Heart right ventricle (tissue), 16 donors: ENCODE measurements around the gene ZFYVE26. TPM values are rescaled to one million over a fixed set of nuclear protein-coding genes. Genes with fewer than 3 reads are reported as not detected.
A peak's percentile ranks its signal among the peaks of the same experiment; 100 is the strongest.

ENCODE experiments used
- ATAC-seq, 8 donors: fragments of 200-7000 bp; cut with Tn5 transposase; one replicate each; pipeline ENCODE4 v1.9.1; 2020; ENCODE audit warnings: mild to moderate bottlenecking in 8 of 8, moderate library complexity in 8 of 8, moderate number of reproducible peaks in 1 of 8
- DNase-seq, 2 donors: peaks; one replicate each; pipeline ENCODE4 v3.0.0-alpha.2; 2020
- H3K27ac ChIP-seq, 10 donors: fragments of 200-600 bp; sonication (generic) in 2 of 10; one replicate each; pipeline versions ENCODE4 v1.5.0 to v1.8.0; 2020 to 2022; ENCODE audit warnings: mild to moderate bottlenecking in 3 of 10
- H3K27me3 ChIP-seq, 7 donors: fragments of 200-600 bp; one replicate each; pipeline ENCODE4 v1.8.0; 2021 to 2022; ENCODE audit warnings: mild to moderate bottlenecking in 2 of 7
- H3K36me3 ChIP-seq, 9 donors: fragments of 200-600 bp; sonication (generic) in 1 of 9; one replicate each; pipeline versions ENCODE4 v1.5.0 to v1.8.0; 2020 to 2022; ENCODE audit warnings: mild to moderate bottlenecking in 2 of 9
- H3K4me1 ChIP-seq, 9 donors: fragments of 200-600 bp; sonication (generic) in 1 of 9; one replicate each; pipeline versions ENCODE4 v1.5.0 to v1.8.0; 2020 to 2022; ENCODE audit warnings: mild to moderate bottlenecking in 4 of 9
- H3K4me3 ChIP-seq, 10 donors: fragments of 200-600 bp; sonication (generic) in 2 of 10; one replicate each; pipeline versions ENCODE4 v1.5.0 to v1.8.0; 2020 to 2022; ENCODE audit warnings: mild to moderate bottlenecking in 7 of 10, moderate library complexity in 2 of 10
- H3K9me3 ChIP-seq, 11 donors: fragments of 200-600 bp in 10 of 11; sonication (generic) in 2 of 11; one replicate each; pipeline versions ENCODE4 v1.5.0 to v1.8.0; 2013 to 2022; ENCODE audit warnings: mild to moderate bottlenecking in 2 of 11, control low read depth in 1 of 11, moderate library complexity in 1 of 11
- CTCF ChIP-seq, 9 donors: fragments of 200-600 bp; sonication (generic) in 2 of 9; IDR thresholded peaks; one replicate each; pipeline versions ENCODE4 v1.5.0 to v1.8.0; 2021 to 2022; ENCODE audit warnings: antibody characterized with exemption in 9 of 9, mild to moderate bottlenecking in 5 of 9, moderate library complexity in 1 of 9
- WGBS, 2 donors: extraction: QIAGEN DNeasy Blood & Tissue Kit; methylation state at CpG; one replicate each; pipeline ENCODE4 v1.1.7; 2013; ENCODE audit warnings: inconsistent platforms in 1 of 2; 5-methylcytosine and 5-hydroxymethylcytosine counted together
- intact Hi-C, 10 donors: fragments of 100-400 bp; cut with DNase I; formaldehyde crosslinking; loops; one replicate each; pipeline versions ENCODE4 v1.11.1 to v1.14.2; 2022
- polyA plus RNA-seq, 2 donors: library from polyadenylated mRNA; stranded (reverse); fragments of 200-250 nt; gene quantifications; one replicate each; pipeline ENCODE4 v1.2.3, GENCODE V29; 2013
- total RNA-seq, 10 donors: library from RNA; stranded (reverse); fragmentation: NEBNext Ultra II Directional in 3 of 10; extraction: Animal tissue kit (Norgen Biotek cat#: 25700) in 3 of 10; gene quantifications; one replicate each; pipeline versions ENCODE4 v1.2.1 to v1.2.4, GENCODE V29; 2021 to 2023
- donor health status: Arrhythmogenic right ventricular cardiomyopathy.
- donor health status: ischemic (EF 13 %, LVEDD 7.1; RV severe dilation, severe dysfunction).
- donor health status: healthy with polysubstance abuse.
- donor health status: DM: no; HTN: yes; CAD: no.
- donor health status: DM: no; HTN: no; CAD: no.
- donor health status: ischemic (EF 25% LVEDD 6.9; RV normal size, moderate dysfunction).
- donor health status: ischemic (EF 25% LVEDD 5.7; RV mildly dilated, moderate dysfunction).
- donor health status: healthy.
- donor health status: DM: yes; HTN: yes; CAD: no.
- donor health status: Ischemic cardiomyopathy.
- donor health status: ischemic (EF 35%, LVEDD 5.7; RV mildly dilated, moderate dysfunction).
- donor health status: nonischemic (EF 11% LVEDD 7.7; RV severe dilation, severe dysfunction).
- donor health status: DM: yes; HTN: yes; CAD: no.
- donor health status: PGD.
- donor health status: ischemic (EF 29% LVEDD 5.4; RV normal size, mild dysfunction).
- donor health status: nonischemic (EF 23%, LVEDD 6.1; RV moderate dilation, normal function).

Gene ZFYVE26
- total and polyA plus RNA-seq, 12 donors, result 2.8 to 17.9 (median 14.6) TPM

GRCh38 chr14:67744046-67744445 is 72.3 kb downstream of the ZFYVE26 start:
- Histone ChIP-seq H3K9me3 (no peaks in the 10 kb centered on the region), H3K4me1 (peaks cover 0 to 8% (median 0%) of the 10 kb centered on the region in 9 donors), H3K27me3 (no peaks in the 10 kb centered on the region), H3K27ac (no peak overlapping the region), H3K36me3 (peaks cover 0 to 27% (median 6%) of the 10 kb centered on the region in 9 donors), H3K4me3 (no peak overlapping the region)
- 26 to 36% methylated on average over 2 of the region's 2 CpGs for WGBS, 2 donors
- intact Hi-C loops, result no loop called here
- DNase-seq (no peak), ATAC-seq (peak in 4 of 8 donors; percentile 54 to 72 (median 64))
- TF ChIP-seq CTCF (IDR thresholded peaks at IDR 0.05), result no peak

GRCh38 chr14:67738740-67739504 is 77.5 kb downstream of the ZFYVE26 start:
- no peak overlapping the region for H3K4me3 ChIP-seq
- peak; percentile 27 to 75 for DNase-seq
- peak; percentile 66 to 87 (median 75) for ATAC-seq
- no peaks in the 10 kb centered on the region for H3K9me3 ChIP-seq
- WGBS, 2 donors, result 58 to 64% methylated on average over 12 of the region's 12 CpGs
- H3K27me3 ChIP-seq, result no peaks in the 10 kb centered on the region
- no peaks in the 10 kb centered on the region for H3K36me3 ChIP-seq
- peaks cover 2 to 29% (median 21%) of the 10 kb centered on the region in 9 donors for H3K4me1 ChIP-seq
- intact Hi-C loops, result no loop called here
- peak overlapping the region in 1 of 10 donors; percentile 30 for H3K27ac ChIP-seq
- no peak for TF ChIP-seq CTCF (IDR thresholded peaks at IDR 0.05)

GRCh38 chr14:67736771-67737170 is 79.6 kb downstream of the ZFYVE26 start:
- no peaks in the 10 kb centered on the region for H3K9me3 ChIP-seq
- intact Hi-C loops, result no loop called here
- H3K27me3 ChIP-seq, result no peaks in the 10 kb centered on the region
- DNase-seq (no peak), ATAC-seq (no peak)
- H3K4me1 ChIP-seq, result peaks cover 2 to 32% (median 21%) of the 10 kb centered on the region in 9 donors
- 86 to 89% methylated on average over 4 of the region's 4 CpGs for WGBS, 2 donors
- H3K4me3 ChIP-seq, result no peak overlapping the region
- TF ChIP-seq CTCF (IDR thresholded peaks at IDR 0.05), result no peak
- H3K27ac ChIP-seq, result no peak overlapping the region
- H3K36me3 ChIP-seq, result no peaks in the 10 kb centered on the region

GRCh38 chr14:67735336-67736147 is 80.8 kb downstream of the ZFYVE26 start:
- H3K27me3 ChIP-seq, result no peaks in the 10 kb centered on the region
- intact Hi-C loops, result no loop called here
- H3K27ac ChIP-seq, result peak overlapping the region in 5 of 10 donors; percentile 36 to 69 (median 59)
- WGBS, 2 donors, result 62 to 68% methylated on average over 10 of the region's 10 CpGs
- DNase-seq, result peak in 1 of 2 donors; percentile 24
- TF ChIP-seq CTCF (IDR thresholded peaks at IDR 0.05), result no peak
- H3K9me3 ChIP-seq, result no peaks in the 10 kb centered on the region
- no peak overlapping the region for H3K4me3 ChIP-seq
- peak; percentile 47 to 76 (median 63) for ATAC-seq
- H3K4me1 ChIP-seq, result peaks cover 2 to 32% (median 21%) of the 10 kb centered on the region in 9 donors
- H3K36me3 ChIP-seq, result no peaks in the 10 kb centered on the region
